ENCODE results near the gene USO1. TPM values are rescaled to one million over a fixed set of nuclear protein-coding genes. Genes with fewer than 3 reads are reported as not detected.
A peak's percentile ranks its signal among the peaks of the same experiment; 100 is the strongest.
"Not testable (repeated sequence)": the region's sequence is repeated elsewhere in the genome, so short reads cannot be mapped to it uniquely, and the experiment has no call there.

Gene USO1
- total RNA-seq, 3 donors from 2014 or later, result 28.1 to 31.6 (median 30.1) TPM

GRCh38 chr4:75821966-75822365 is 97.6 kb downstream of the USO1 start:
- ATAC-seq, result no peak

GRCh38 chr4:75822416-75822815 is 98.0 kb downstream of the USO1 start:
- ATAC-seq, result no peak
- Mint-ChIP-seq H3K9me3 (no peaks in the 10 kb centered on the region), H3K27me3 (ENCODE audit: low read depth) (no peaks in the 10 kb centered on the region)

More at GRCh38 chr4:75821966-75822365, 97.6 kb downstream of the USO1 start:
- Mint-ChIP-seq H3K27me3 (ENCODE audit: low read depth) (no peaks in the 10 kb centered on the region), H3K4me3 (no peak overlapping the region), H3K36me3 (ENCODE audit: insufficient read depth) (no peaks in the 10 kb centered on the region), H3K9me3 (no peaks in the 10 kb centered on the region), H3K4me1 (ENCODE audit: low read depth) (no peaks in the 10 kb centered on the region)
- no peak for DNase-seq

GRCh38 chr4:75823812-75824211 is 99.4 kb downstream of the USO1 start:
- ATAC-seq (no peak), DNase-seq (no peak)
- no peaks in the 10 kb centered on the region for H3K27me3 Mint-ChIP-seq (ENCODE audit: low read depth)
- H3K4me1 Mint-ChIP-seq (ENCODE audit: low read depth), result no peaks in the 10 kb centered on the region
- H3K36me3 Mint-ChIP-seq (ENCODE audit: insufficient read depth), result no peaks in the 10 kb centered on the region
- no peaks in the 10 kb centered on the region for H3K9me3 Mint-ChIP-seq
- H3K4me3 Mint-ChIP-seq, result no peak overlapping the region

More at GRCh38 chr4:75822416-75822815, 98.0 kb downstream of the USO1 start:
- no peak overlapping the region for H3K4me3 Mint-ChIP-seq
- no peaks in the 10 kb centered on the region for H3K36me3 Mint-ChIP-seq (ENCODE audit: insufficient read depth)
- no peak for DNase-seq
- H3K4me1 Mint-ChIP-seq (ENCODE audit: low read depth), result no peaks in the 10 kb centered on the region

- Mint-ChIP-seq H3K27me3 (ENCODE audit: low read depth) (peaks cover 2% of the 10 kb centered on the region), H3K4me3 (no peak overlapping the region), H3K9me3 (no peaks in the 10 kb centered on the region), H3K4me1 (ENCODE audit: low read depth) (no peaks in the 10 kb centered on the region), H3K36me3 (ENCODE audit: insufficient read depth) (no peaks in the 10 kb centered on the region)
- DNase-seq (no peak), ATAC-seq (no peak)
These were observed 106.5 kb downstream of the USO1 start for GRCh38 chr4:75830906-75831305.

DNA sequence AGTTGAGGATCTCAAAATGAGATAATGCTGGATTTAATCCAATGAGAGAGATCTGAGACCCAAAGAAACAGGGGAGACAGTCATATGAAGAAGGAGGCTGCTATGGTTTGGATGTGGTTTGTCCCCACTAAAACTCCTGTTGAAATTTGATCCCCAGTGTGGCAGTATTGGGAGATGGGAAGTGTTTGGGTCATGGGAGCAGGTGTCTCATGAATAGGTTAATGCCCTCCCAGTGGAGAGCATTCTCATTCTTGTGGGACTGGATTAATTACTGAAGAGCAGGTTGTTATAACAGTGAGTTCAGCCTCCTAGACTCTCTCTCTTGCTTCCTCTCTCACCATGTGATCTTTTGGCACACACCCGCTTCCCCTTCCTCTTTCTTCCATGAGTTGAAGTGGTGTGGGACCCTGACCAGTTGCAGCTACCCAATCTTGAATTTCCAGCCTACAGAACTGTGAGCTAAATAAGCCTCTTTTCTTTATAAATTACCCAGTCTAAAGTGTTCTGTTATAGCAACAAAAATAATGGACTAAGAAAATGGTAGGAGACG is 107.6 kb downstream of the USO1 start:
- no peak for DNase-seq
- H3K9me3 Mint-ChIP-seq, result no peaks in the 10 kb centered on the region
- no peak for ATAC-seq
- no peak overlapping the region for H3K4me3 Mint-ChIP-seq
- H3K36me3 Mint-ChIP-seq (ENCODE audit: insufficient read depth), result no peaks in the 10 kb centered on the region
- peaks cover 2% of the 10 kb centered on the region for H3K27me3 Mint-ChIP-seq (ENCODE audit: low read depth)
- no peaks in the 10 kb centered on the region for H3K4me1 Mint-ChIP-seq (ENCODE audit: low read depth)

- no peak overlapping the region for H3K4me3 Mint-ChIP-seq
- peaks cover 2% of the 10 kb centered on the region for H3K27me3 Mint-ChIP-seq (ENCODE audit: low read depth)
- no peak for ATAC-seq
- H3K4me1 Mint-ChIP-seq (ENCODE audit: low read depth), result no peaks in the 10 kb centered on the region
- no peak for DNase-seq
- no peaks in the 10 kb centered on the region for H3K36me3 Mint-ChIP-seq (ENCODE audit: insufficient read depth)
- no peaks in the 10 kb centered on the region for H3K9me3 Mint-ChIP-seq
These were observed 109.9 kb downstream of the USO1 start for GRCh38 chr4:75834095-75834771.

DNA sequence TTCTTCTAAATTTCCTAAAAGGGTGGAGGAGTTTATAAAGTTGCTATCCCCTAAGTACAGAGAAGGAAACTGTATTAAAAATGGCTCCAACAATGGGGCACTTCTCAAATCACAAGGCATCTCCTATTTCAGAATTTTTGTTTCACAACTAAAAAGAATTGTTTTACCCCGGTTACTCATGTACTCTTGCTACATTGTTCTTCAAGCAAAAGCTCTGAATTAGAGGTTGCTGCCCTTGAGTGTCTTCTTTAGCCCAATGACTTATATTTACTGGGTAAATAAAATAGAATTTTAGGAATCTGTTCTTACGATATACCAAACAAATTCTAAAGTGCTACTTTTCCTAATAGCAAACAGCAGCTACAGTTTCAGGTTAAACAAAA is 110.4 kb downstream of the USO1 start:
- peaks cover 2% of the 10 kb centered on the region for H3K27me3 Mint-ChIP-seq (ENCODE audit: low read depth)
- H3K4me3 Mint-ChIP-seq, result no peak overlapping the region
- DNase-seq, result no peak
- no peaks in the 10 kb centered on the region for H3K36me3 Mint-ChIP-seq (ENCODE audit: insufficient read depth)
- H3K9me3 Mint-ChIP-seq, result no peaks in the 10 kb centered on the region
- H3K4me1 Mint-ChIP-seq (ENCODE audit: low read depth), result no peaks in the 10 kb centered on the region
- ATAC-seq, result no peak

GRCh38 chr4:75841641-75842520 is 117.5 kb downstream of the USO1 start:
- H3K4me3 Mint-ChIP-seq, result no peak overlapping the region
- ATAC-seq, result no peak
- H3K27me3 Mint-ChIP-seq (ENCODE audit: low read depth), result no peaks in the 10 kb centered on the region
- H3K9me3 Mint-ChIP-seq, result no peaks in the 10 kb centered on the region
- no peak for DNase-seq
- no peaks in the 10 kb centered on the region for H3K4me1 Mint-ChIP-seq (ENCODE audit: low read depth)
- no peaks in the 10 kb centered on the region for H3K36me3 Mint-ChIP-seq (ENCODE audit: insufficient read depth)

DNA sequence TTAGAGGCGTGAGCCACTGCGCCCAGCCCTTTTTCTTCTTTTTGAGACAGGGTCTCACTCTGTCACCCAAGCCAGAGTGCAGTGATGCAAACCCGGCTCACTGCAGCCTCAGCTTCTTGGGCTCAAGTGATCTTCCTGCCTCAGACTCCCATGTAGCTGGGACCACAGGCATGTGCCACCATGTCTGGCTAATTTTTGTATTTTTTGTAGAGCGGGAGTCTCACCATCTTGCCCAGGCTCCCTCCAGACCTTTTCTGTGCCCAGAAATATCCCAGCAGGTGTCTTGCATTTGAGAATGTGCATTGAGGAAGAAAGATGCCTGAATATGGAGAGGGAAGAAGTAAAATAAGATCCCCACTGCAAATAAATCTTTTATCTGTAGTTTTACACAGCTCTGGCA is 119.2 kb downstream of the USO1 start:
- no peaks in the 10 kb centered on the region for H3K27me3 Mint-ChIP-seq (ENCODE audit: low read depth)
- DNase-seq, result no peak
- H3K36me3 Mint-ChIP-seq (ENCODE audit: insufficient read depth), result no peaks in the 10 kb centered on the region
- no peaks in the 10 kb centered on the region for H3K4me1 Mint-ChIP-seq (ENCODE audit: low read depth)
- H3K4me3 Mint-ChIP-seq, result no peak overlapping the region
- ATAC-seq, result no peak
- no peaks in the 10 kb centered on the region for H3K9me3 Mint-ChIP-seq

DNA sequence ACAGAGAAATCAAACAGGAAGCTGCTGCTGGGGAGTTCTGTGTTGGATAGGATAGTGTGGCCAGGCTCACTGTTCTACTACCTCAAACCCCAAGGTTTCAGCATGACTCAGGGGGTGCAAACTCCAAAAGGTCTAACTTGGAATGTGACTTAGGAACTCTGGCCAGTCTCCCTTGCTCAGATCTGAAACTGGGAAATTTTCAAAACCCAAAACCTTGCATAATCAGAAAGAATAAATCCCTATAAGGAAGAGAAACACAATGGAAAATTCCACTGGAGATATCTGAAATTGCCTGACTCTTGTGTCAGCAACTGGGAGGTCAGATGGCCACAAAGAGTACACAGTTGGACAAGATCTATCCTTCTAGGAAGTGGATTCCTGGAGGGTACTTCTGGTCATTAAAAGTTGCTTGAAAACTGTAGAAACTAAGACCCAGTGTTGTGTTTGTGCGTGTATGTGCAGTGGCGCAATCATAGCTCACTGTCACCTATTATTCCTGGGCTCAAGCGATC is 119.8 kb downstream of the USO1 start:
- DNase-seq (no peak), ATAC-seq (no peak)
- H3K4me1 Mint-ChIP-seq (ENCODE audit: low read depth), result no peaks in the 10 kb centered on the region
- H3K36me3 Mint-ChIP-seq (ENCODE audit: insufficient read depth), result no peaks in the 10 kb centered on the region
- H3K27me3 Mint-ChIP-seq (ENCODE audit: low read depth), result no peaks in the 10 kb centered on the region
- H3K4me3 Mint-ChIP-seq, result no peak overlapping the region
- H3K9me3 Mint-ChIP-seq, result no peaks in the 10 kb centered on the region

DNA sequence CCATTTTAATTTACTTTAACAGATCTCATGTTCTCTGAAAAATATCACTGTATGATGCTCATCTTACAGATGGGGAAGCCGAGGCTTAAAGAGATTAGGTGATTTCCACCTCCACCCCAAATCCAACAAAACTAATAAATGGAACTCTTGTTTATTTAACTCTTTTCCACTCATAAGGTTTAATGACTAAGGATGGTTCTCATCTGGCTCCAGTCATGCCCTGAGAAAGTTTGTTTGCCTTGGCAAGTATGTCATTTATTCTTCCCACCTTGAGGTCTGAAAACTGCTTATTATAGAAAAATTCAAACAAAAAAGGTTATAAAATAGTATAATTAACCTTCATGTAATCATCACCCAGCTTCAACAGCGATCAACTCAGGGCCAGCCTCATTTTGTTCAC is 121.6 kb downstream of the USO1 start:
- Mint-ChIP-seq H3K27me3 (ENCODE audit: low read depth) (peaks cover 3% of the 10 kb centered on the region), H3K4me1 (ENCODE audit: low read depth) (peaks cover 2% of the 10 kb centered on the region), H3K9me3 (no peaks in the 10 kb centered on the region), H3K4me3 (no peak overlapping the region), H3K36me3 (ENCODE audit: insufficient read depth) (no peaks in the 10 kb centered on the region)
- DNase-seq (no peak), ATAC-seq (no peak)

- DNase-seq; H3K4me1 Mint-ChIP-seq (ENCODE audit: low read depth); H3K27me3 Mint-ChIP-seq (ENCODE audit: low read depth); H3K36me3 Mint-ChIP-seq (ENCODE audit: insufficient read depth); H3K4me3 Mint-ChIP-seq; H3K9me3 Mint-ChIP-seq: not testable (repeated sequence)
- peak; percentile 58 to 72 for ATAC-seq
These were observed 123.9 kb downstream of the USO1 start for GRCh38 chr4:75848171-75848760.

DNA sequence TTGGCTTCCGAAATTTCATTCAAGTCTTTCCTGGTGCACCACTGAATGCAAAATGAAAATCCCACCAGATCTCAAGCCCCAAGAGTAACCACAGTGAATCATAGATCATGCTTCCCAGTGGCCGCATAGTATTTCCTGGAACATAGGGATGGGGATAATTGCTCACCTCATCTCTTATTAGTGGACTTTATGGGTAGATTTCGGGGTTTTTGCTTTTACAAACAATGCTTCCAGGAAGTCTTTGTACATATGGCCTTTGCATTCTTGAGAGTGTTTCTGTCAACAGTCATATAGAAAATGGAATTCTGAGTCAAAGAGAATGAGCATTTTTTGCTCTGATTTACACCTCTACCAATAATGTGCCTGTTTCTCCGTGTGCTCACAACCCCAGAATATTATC is 124.5 kb downstream of the USO1 start:
- no peaks in the 10 kb centered on the region for H3K9me3 Mint-ChIP-seq
- H3K4me1 Mint-ChIP-seq (ENCODE audit: low read depth), result peaks cover 2% of the 10 kb centered on the region
- no peak overlapping the region for H3K4me3 Mint-ChIP-seq
- no peaks in the 10 kb centered on the region for H3K36me3 Mint-ChIP-seq (ENCODE audit: insufficient read depth)
- ATAC-seq (peak; percentile 30 to 49), DNase-seq (no peak)
- H3K27me3 Mint-ChIP-seq (ENCODE audit: low read depth), result peaks cover 14% of the 10 kb centered on the region

GRCh38 chr4:75849461-75849860 is 125.1 kb downstream of the USO1 start:
- Mint-ChIP-seq H3K27me3 (ENCODE audit: low read depth) (peaks cover 15% of the 10 kb centered on the region), H3K4me3 (no peak overlapping the region), H3K4me1 (ENCODE audit: low read depth) (peaks cover 2% of the 10 kb centered on the region), H3K36me3 (ENCODE audit: insufficient read depth) (no peaks in the 10 kb centered on the region), H3K9me3 (no peaks in the 10 kb centered on the region)
- ATAC-seq, result no peak
- no peak for DNase-seq

Measured in activated T-cell treated with anti-CD3 and anti-CD28 coated beads, Interleukin-2, amount 50 U/mL, for 4 hours (primary cell).